CD4-positive, alpha-beta memory T cell (primary cell): ENCODE data around the gene PRSS12. TPM values are rescaled to one million over a fixed set of nuclear protein-coding genes. Genes with fewer than 3 reads are reported as not detected.
"Not testable (repeated sequence)": the region's sequence is repeated elsewhere in the genome, so short reads cannot be mapped to it uniquely, and the experiment has no call there.

Source experiments
- CTCF ChIA-PET: fragments of 350-600 bp; sonication (Branson Sonifier 250); formaldehyde crosslinking; loops from one replicate; lab custom pipeline; 2021; ENCODE audit warnings: inconsistent platforms; ENCODE audit not compliant: partially characterized antibody; lab: Charles Lee
- POLR2A ChIA-PET: fragments of 350-600 bp; sonication (Branson Sonifier 250); formaldehyde crosslinking; loops from one replicate; lab custom pipeline; 2021; ENCODE audit not compliant: partially characterized antibody; lab: Charles Lee
- DNase-seq, 5 donors: peaks; one replicate each; pipeline versions ENCODE4 v3.0.0 to v3.0.0-alpha.2; 2020 to 2022; ENCODE audit warnings: mixed read lengths in 1 of 5
- H3K27ac ChIP-seq: one replicate; pipeline ENCODE4 v1.7.0; 2013; ENCODE audit warnings: low read depth, low read length
- H3K27me3 ChIP-seq: 2 replicates; pipeline ENCODE4 v1.7.0; 2013; ENCODE audit warnings: mild to moderate bottlenecking, low read length, moderate library complexity; ENCODE audit not compliant: insufficient read depth
- H3K36me3 ChIP-seq: 2 replicates; pipeline ENCODE4 v1.7.0; 2013; ENCODE audit warnings: mild to moderate bottlenecking, low read length, moderate library complexity; ENCODE audit not compliant: insufficient read depth
- H3K4me1 ChIP-seq: 2 replicates; pipeline ENCODE4 v1.7.0; 2013; ENCODE audit warnings: mild to moderate bottlenecking, low read length, moderate library complexity; ENCODE audit not compliant: insufficient read depth
- H3K4me3 ChIP-seq, 2 donors: one replicate each; pipeline ENCODE4 v1.7.0; 2013; ENCODE audit warnings: low read length in 2 of 2, mild to moderate bottlenecking in 1 of 2
- H3K9me3 ChIP-seq, 2 donors: one replicate each; pipeline ENCODE4 v1.7.0; 2013; ENCODE audit warnings: low read length in 2 of 2, control low read depth in 1 of 2; ENCODE audit not compliant: control insufficient read depth in 1 of 2
- H3K27ac Mint-ChIP-seq, 7 donors: one replicate each; pipeline ENCODE4 v1.8.0; 2020 to 2021; ENCODE audit warnings: mixed read lengths in 7 of 7, mild to moderate bottlenecking in 6 of 7, inconsistent platforms in 3 of 7, moderate library complexity in 3 of 7
- H3K27me3 Mint-ChIP-seq, 2 donors: one replicate each; pipeline ENCODE4 v1.8.0; 2020 to 2021; ENCODE audit warnings: mixed read lengths in 2 of 2
- H3K36me3 Mint-ChIP-seq, 2 donors: one replicate each; pipeline ENCODE4 v1.8.0; 2020 to 2021; ENCODE audit warnings: mixed read lengths in 2 of 2, inconsistent platforms in 1 of 2, mild to moderate bottlenecking in 1 of 2
- H3K4me1 Mint-ChIP-seq, 4 donors: one replicate each; pipeline ENCODE4 v1.8.0; 2020 to 2021; ENCODE audit warnings: mixed read lengths in 4 of 4, mild to moderate bottlenecking in 1 of 4
- H3K4me3 Mint-ChIP-seq, 8 donors: one replicate each; pipeline ENCODE4 v1.8.0; 2020 to 2021; ENCODE audit warnings: mixed read lengths in 8 of 8, mild to moderate bottlenecking in 7 of 8, moderate library complexity in 6 of 8, inconsistent platforms in 3 of 8
- H3K9me3 Mint-ChIP-seq, 8 donors: one replicate each; pipeline ENCODE4 v1.8.0; 2020 to 2021; ENCODE audit warnings: mixed read lengths in 8 of 8, mild to moderate bottlenecking in 5 of 8, inconsistent platforms in 3 of 8, moderate library complexity in 1 of 8
- intact Hi-C: fragments of 100-400 bp; cut with micrococcal nuclease; formaldehyde crosslinking; loops from one replicate; pipeline ENCODE4 v1.15.1; 2023
- polyA plus RNA-seq, 2 donors: library from polyadenylated mRNA; unstranded; fragments of 300-500 nt; fragmentation: Illumina TruSeq; gene quantifications; one replicate each; pipeline ENCODE4 v1.2.3, GENCODE V29; 2021
- total RNA-seq, 2 experiments: library from RNA; stranded (reverse); gene quantifications; one replicate each; pipeline ENCODE4 v1.2.3, GENCODE V29; 2021

PRSS12 gene
- total and polyA plus RNA-seq, 4 experiments from 2014 or later = 0.03 TPM; not detected in 3

- intact Hi-C loops = no loop called here
- ChIA-PET POLR2A (no interaction called here), CTCF (no interaction called here)
- DNase-seq = no peak
- H3K27ac ChIP-seq = no peak overlapping the region
- no peak overlapping the region for H3K27ac Mint-ChIP-seq
- H3K9me3 ChIP-seq = no peaks in the 10 kb centered on the region
- no peaks in the 10 kb centered on the region for H3K4me1 Mint-ChIP-seq
- no peaks in the 10 kb centered on the region for H3K27me3 ChIP-seq
- peaks cover 5 to 6% of the 10 kb centered on the region in 2 donors for H3K27me3 Mint-ChIP-seq
- no peaks in the 10 kb centered on the region for H3K36me3 Mint-ChIP-seq
- no peak overlapping the region for H3K4me3 ChIP-seq
- no peaks in the 10 kb centered on the region for H3K36me3 ChIP-seq
- no peak overlapping the region for H3K4me3 Mint-ChIP-seq
- H3K4me1 ChIP-seq = no peaks in the 10 kb centered on the region
- H3K9me3 Mint-ChIP-seq = peaks cover 0 to 3% (median under 1%) of the 10 kb centered on the region in 8 donors
Observed at GRCh38 chr4:118395057-118395644, 42.3 kb upstream of the PRSS12 start.

GRCh38 chr4:118392509-118392908, 39.7 kb upstream of the PRSS12 start:
- not testable (repeated sequence) for H3K4me3 Mint-ChIP-seq, H3K27me3 ChIP-seq
- POLR2A ChIA-PET = interaction anchor here (0.6 kb wide), 1 partner anchor 13 kb away, joined by 3 read pairs; no protein-coding TSS in a partner anchor

GRCh38 chr4:118390121-118390520, 37.3 kb upstream of the PRSS12 start:
- POLR2A ChIA-PET = no interaction called here
- no peak overlapping the region for H3K4me3 Mint-ChIP-seq

More at GRCh38 chr4:118392509-118392908, 39.7 kb upstream of the PRSS12 start:
- peaks cover 0 to 11% (median 5%) of the 10 kb centered on the region in 8 donors for H3K9me3 Mint-ChIP-seq
- CTCF ChIA-PET, H3K36me3 Mint-ChIP-seq, H3K4me3 ChIP-seq, intact Hi-C loops, H3K27ac Mint-ChIP-seq, H3K36me3 ChIP-seq, DNase-seq, H3K9me3 ChIP-seq, H3K4me1 ChIP-seq, H3K27me3 Mint-ChIP-seq, H3K27ac ChIP-seq, H3K4me1 Mint-ChIP-seq: not testable (repeated sequence)

DNA sequence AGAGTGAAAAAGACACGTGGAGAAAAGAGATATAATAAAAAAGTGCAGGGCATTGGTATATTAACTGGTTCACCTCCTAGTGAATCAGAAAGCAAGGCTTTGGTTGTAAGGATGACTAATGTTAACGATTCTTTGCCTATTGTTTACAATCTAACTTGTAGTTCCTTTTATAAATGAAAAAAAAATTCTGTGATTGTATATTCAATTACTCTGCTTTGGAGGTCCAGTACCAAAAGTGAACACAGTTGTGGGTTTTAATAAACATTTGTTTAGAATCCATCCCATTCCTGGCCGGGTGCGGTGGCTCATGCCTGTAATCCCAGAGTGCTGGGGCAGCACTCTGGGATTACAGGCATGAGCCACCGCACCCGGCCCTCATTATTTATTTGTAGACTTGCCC, 36.9 kb upstream of the PRSS12 start:
- POLR2A ChIA-PET = no interaction called here
- no peaks in the 10 kb centered on the region for H3K9me3 ChIP-seq
- no peaks in the 10 kb centered on the region for H3K27me3 ChIP-seq
- no peak overlapping the region for H3K27ac Mint-ChIP-seq
- H3K9me3 Mint-ChIP-seq = peaks cover 2 to 18% (median 14%) of the 10 kb centered on the region in 8 donors
- intact Hi-C loops = no loop called here
- no peaks in the 10 kb centered on the region for H3K4me1 Mint-ChIP-seq
- no peak overlapping the region for H3K4me3 Mint-ChIP-seq
- no peaks in the 10 kb centered on the region for H3K4me1 ChIP-seq
- H3K27ac ChIP-seq = no peak overlapping the region
- no peaks in the 10 kb centered on the region for H3K36me3 Mint-ChIP-seq
- peaks cover 0 to 5% of the 10 kb centered on the region in 2 donors for H3K27me3 Mint-ChIP-seq
- DNase-seq = no peak
- H3K36me3 ChIP-seq = no peaks in the 10 kb centered on the region
- H3K4me3 ChIP-seq = no peak overlapping the region
- CTCF ChIA-PET = no interaction called here

More at GRCh38 chr4:118390121-118390520, 37.3 kb upstream of the PRSS12 start:
- CTCF ChIA-PET = no interaction called here
- Mint-ChIP-seq H3K4me1 (no peaks in the 10 kb centered on the region), H3K27me3 (peaks cover 0 to 5% of the 10 kb centered on the region in 2 donors), H3K27ac (no peak overlapping the region), H3K9me3 (peaks cover 2 to 18% (median 13%) of the 10 kb centered on the region in 8 donors), H3K36me3 (no peaks in the 10 kb centered on the region)
- no peak overlapping the region for H3K4me3 ChIP-seq
- H3K27me3 ChIP-seq = no peaks in the 10 kb centered on the region
- no peak for DNase-seq
- H3K9me3 ChIP-seq = no peaks in the 10 kb centered on the region
- intact Hi-C loops = no loop called here
- no peaks in the 10 kb centered on the region for H3K4me1 ChIP-seq
- H3K27ac ChIP-seq = no peak overlapping the region
- H3K36me3 ChIP-seq = no peaks in the 10 kb centered on the region

- peaks cover 0 to 8% of the 10 kb centered on the region in 2 donors for H3K27me3 Mint-ChIP-seq
- ChIA-PET CTCF (no interaction called here), POLR2A (no interaction called here)
- intact Hi-C loops = no loop called here
- Histone ChIP-seq H3K27me3 (no peaks in the 10 kb centered on the region), H3K4me1 (no peaks in the 10 kb centered on the region), H3K9me3 (no peaks in the 10 kb centered on the region), H3K27ac (no peak overlapping the region), H3K4me3 (no peak overlapping the region), H3K36me3 (no peaks in the 10 kb centered on the region)
- peaks cover 4 to 22% (median 16%) of the 10 kb centered on the region in 8 donors for H3K9me3 Mint-ChIP-seq
- H3K4me3 Mint-ChIP-seq = no peak overlapping the region
- H3K36me3 Mint-ChIP-seq = no peaks in the 10 kb centered on the region
- DNase-seq = no peak
- no peak overlapping the region for H3K27ac Mint-ChIP-seq
- no peaks in the 10 kb centered on the region for H3K4me1 Mint-ChIP-seq
Observed at GRCh38 chr4:118388606-118389005, 35.8 kb upstream of the PRSS12 start.

- CTCF ChIA-PET = no interaction called here
- intact Hi-C loops = no loop called here
- Histone ChIP-seq H3K36me3 (no peaks in the 10 kb centered on the region), H3K4me3 (no peak overlapping the region), H3K27ac (no peak overlapping the region), H3K27me3 (no peaks in the 10 kb centered on the region), H3K9me3 (no peaks in the 10 kb centered on the region), H3K4me1 (no peaks in the 10 kb centered on the region)
- Mint-ChIP-seq H3K4me1 (no peaks in the 10 kb centered on the region), H3K9me3 (peaks cover 2 to 14% (median 9%) of the 10 kb centered on the region in 8 donors), H3K4me3 (no peak overlapping the region), H3K27me3 (peaks cover 3 to 4% of the 10 kb centered on the region in 2 donors), H3K36me3 (no peaks in the 10 kb centered on the region), H3K27ac (no peak overlapping the region)
- DNase-seq = no peak
- POLR2A ChIA-PET = no interaction called here
Observed at GRCh38 chr4:118381902-118382301, 29.1 kb upstream of the PRSS12 start.

DNA sequence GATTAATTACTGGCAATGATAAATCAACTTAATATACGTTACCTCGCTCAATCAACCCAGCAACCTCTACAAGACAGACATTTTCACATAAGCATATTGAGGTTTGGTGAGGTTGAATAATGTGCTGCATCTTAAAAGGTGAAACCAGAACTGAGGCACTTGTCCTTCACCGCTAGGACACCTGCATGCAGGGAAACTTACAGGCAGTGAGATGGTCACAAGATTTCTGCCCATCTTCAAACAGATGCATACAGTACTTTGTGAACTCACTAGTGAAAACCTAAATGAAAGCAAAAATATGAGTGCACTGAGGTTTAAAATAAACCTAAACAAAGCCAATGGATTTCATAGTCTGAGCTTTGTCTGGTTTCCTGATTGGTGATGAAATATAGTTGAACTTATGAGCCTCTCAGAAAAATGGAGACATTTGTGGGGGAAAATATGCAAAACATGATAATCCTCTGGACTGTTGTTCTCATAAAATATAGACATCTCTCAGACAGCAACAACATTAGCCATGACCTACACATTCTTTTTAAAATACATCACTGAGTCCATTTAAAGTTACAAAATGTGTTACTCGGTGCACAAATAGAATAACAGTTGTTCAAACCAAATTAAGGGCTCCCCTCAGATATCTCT, 20.9 kb upstream of the PRSS12 start:
- Histone ChIP-seq H3K9me3 (no peaks in the 10 kb centered on the region), H3K4me1 (no peaks in the 10 kb centered on the region), H3K27ac (no peak overlapping the region), H3K36me3 (no peaks in the 10 kb centered on the region), H3K4me3 (no peak overlapping the region), H3K27me3 (no peaks in the 10 kb centered on the region)
- Mint-ChIP-seq H3K4me3 (no peak overlapping the region), H3K36me3 (no peaks in the 10 kb centered on the region), H3K27me3 (peaks cover 7 to 10% of the 10 kb centered on the region in 2 donors), H3K9me3 (peaks cover 0 to 3% (median 0%) of the 10 kb centered on the region in 8 donors), H3K4me1 (no peaks in the 10 kb centered on the region), H3K27ac (no peak overlapping the region)
- POLR2A ChIA-PET = no interaction called here
- intact Hi-C loops = no loop called here
- CTCF ChIA-PET = no interaction called here
- DNase-seq = no peak
